ENCODE results near the gene GREB1.

The GREB1 gene

DNA sequence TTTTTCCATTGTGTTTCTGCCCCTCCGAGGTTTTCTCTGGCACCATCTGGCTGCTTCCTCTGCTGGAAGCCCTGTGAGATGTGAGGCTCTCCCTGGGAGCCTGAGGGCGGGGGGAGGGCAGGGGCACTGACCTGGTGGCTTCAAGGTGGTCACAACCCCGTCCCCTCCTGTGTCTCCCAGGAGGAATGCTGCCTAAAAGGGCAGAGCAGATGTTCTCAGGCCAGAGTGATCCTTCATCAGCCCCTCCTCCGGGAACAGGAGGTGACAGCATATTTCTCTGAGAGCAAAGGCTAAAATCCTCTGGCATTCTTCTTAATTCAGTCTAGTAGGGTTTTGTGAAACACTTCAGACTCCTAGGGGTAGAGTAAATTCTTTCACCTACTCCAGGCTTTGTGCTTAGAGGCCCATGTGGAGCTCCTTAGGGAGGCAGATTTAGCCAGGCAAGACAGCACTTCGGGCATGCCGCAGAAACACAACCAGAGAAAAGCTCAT, 18.3 kb upstream of the GREB1 start:
- no peak overlapping the region for H3K4me3 ChIP-seq (IDR thresholded peaks at IDR 0.05; ENCODE audit: insufficient read depth, low read depth, low read length)
- no peaks in the 10 kb centered on the region for H3K79me2 ChIP-seq (ENCODE audit: insufficient read depth, low read depth)
- no peak overlapping the region for H3K27ac ChIP-seq
- H3K4me2 ChIP-seq = no peak overlapping the region
- no peaks in the 10 kb centered on the region for H4K20me1 ChIP-seq (ENCODE audit: insufficient read depth)
- H3K9ac ChIP-seq = no peak overlapping the region
- TF ChIP-seq, protein P1, sequence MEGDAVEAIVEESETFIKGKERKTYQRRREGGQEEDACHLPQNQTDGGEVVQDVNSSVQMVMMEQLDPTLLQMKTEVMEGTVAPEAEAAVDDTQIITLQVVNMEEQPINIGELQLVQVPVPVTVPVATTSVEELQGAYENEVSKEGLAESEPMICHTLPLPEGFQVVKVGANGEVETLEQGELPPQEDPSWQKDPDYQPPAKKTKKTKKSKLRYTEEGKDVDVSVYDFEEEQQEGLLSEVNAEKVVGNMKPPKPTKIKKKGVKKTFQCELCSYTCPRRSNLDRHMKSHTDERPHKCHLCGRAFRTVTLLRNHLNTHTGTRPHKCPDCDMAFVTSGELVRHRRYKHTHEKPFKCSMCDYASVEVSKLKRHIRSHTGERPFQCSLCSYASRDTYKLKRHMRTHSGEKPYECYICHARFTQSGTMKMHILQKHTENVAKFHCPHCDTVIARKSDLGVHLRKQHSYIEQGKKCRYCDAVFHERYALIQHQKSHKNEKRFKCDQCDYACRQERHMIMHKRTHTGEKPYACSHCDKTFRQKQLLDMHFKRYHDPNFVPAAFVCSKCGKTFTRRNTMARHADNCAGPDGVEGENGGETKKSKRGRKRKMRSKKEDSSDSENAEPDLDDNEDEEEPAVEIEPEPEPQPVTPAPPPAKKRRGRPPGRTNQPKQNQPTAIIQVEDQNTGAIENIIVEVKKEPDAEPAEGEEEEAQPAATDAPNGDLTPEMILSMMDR (conservative IDR thresholded peaks at IDR 0.05; ENCODE audit: low read depth, low read length) = no peak
- peaks cover 3% of the 10 kb centered on the region for H3K4me1 ChIP-seq (ENCODE audit: low read depth, poor library complexity, severe bottlenecking)
- H2AFZ ChIP-seq (ENCODE audit: low read depth) = no peak overlapping the region
- no peaks in the 10 kb centered on the region for H3K36me3 ChIP-seq (ENCODE audit: insufficient read depth)
- no peaks in the 10 kb centered on the region for H3K27me3 ChIP-seq (ENCODE audit: insufficient read depth, low read depth)

DNA sequence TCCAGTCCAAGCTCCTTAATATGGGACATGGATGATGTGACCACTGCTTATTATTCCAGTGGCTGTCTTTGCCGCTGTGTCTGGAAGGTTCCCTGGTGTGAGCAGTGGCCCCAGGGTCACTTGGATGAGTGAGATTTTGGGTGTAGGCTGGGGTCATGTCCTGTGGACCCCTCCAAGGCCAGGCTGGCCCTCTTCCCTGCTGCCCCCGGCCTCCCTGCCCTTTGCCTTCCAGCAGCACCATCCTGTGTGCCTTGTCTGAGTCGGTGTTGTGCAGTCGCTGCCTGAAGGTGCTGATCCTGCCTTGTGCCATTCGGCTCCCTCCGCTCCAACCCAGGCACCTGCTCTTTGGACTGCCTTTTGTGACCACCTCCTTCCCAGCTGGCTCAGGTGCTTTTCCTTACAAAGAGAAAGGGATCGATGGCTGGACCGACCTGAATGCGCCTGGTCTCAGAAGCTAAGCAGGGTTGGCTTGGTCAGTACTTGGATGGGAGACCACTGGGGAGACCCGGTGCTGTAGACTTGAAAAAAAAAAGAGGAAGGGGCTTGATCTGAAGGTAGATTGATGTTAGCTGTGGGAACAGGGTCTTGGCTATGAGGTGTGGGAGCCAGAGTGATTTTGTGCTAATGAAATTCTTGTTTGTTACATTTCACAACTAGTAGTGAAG, 16.7 kb upstream of the GREB1 start:
- no peaks in the 10 kb centered on the region for H4K20me1 ChIP-seq (ENCODE audit: insufficient read depth)
- H3K4me2 ChIP-seq = no peak overlapping the region
- H2AFZ ChIP-seq (ENCODE audit: low read depth) = no peak overlapping the region
- no peak overlapping the region for H3K9ac ChIP-seq
- TF ChIP-seq, protein P1 (conservative IDR thresholded peaks at IDR 0.05; ENCODE audit: low read depth, low read length) = no peak
- no peak overlapping the region for H3K4me3 ChIP-seq (IDR thresholded peaks at IDR 0.05; ENCODE audit: insufficient read depth, low read depth, low read length)
- H3K27ac ChIP-seq = no peak overlapping the region
- H3K4me1 ChIP-seq (ENCODE audit: low read depth, poor library complexity, severe bottlenecking) = peaks cover 3% of the 10 kb centered on the region
- H3K27me3 ChIP-seq (ENCODE audit: insufficient read depth, low read depth) = no peaks in the 10 kb centered on the region
- no peaks in the 10 kb centered on the region for H3K36me3 ChIP-seq (ENCODE audit: insufficient read depth)
- H3K79me2 ChIP-seq (ENCODE audit: insufficient read depth, low read depth) = no peaks in the 10 kb centered on the region

DNA sequence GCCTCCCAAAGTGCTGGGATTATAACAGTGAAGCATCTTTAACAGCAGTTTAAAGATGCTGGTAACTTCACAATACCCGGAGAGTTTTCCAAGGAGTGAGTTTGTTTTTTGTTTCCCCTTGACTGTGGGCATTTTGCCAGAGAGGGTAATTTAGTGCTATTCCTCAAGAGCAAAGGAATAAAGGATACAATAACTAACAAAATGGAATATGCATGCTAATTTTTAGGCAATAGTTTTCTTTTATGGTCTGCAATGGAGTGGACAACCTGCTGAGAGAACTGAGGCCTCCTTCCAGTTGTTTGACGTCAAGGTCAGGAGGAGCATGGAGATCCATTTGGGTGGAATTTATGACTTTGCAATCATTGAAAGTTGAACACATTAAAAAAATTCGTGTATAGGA, 15.9 kb upstream of the GREB1 start:
- Histone ChIP-seq H3K4me2 (no peak overlapping the region), H3K9ac (no peak overlapping the region), H3K27me3 (ENCODE audit: insufficient read depth, low read depth) (no peaks in the 10 kb centered on the region), H3K4me3 (IDR thresholded peaks at IDR 0.05; ENCODE audit: insufficient read depth, low read depth, low read length) (no peak overlapping the region), H4K20me1 (ENCODE audit: insufficient read depth) (no peaks in the 10 kb centered on the region), H3K36me3 (ENCODE audit: insufficient read depth) (no peaks in the 10 kb centered on the region), H3K79me2 (ENCODE audit: insufficient read depth, low read depth) (no peaks in the 10 kb centered on the region), H2AFZ (ENCODE audit: low read depth) (no peak overlapping the region), H3K27ac (no peak overlapping the region), H3K4me1 (ENCODE audit: low read depth, poor library complexity, severe bottlenecking) (peaks cover 3% of the 10 kb centered on the region)
- TF ChIP-seq, protein P1 (conservative IDR thresholded peaks at IDR 0.05; ENCODE audit: low read depth, low read length) = no peak

DNA sequence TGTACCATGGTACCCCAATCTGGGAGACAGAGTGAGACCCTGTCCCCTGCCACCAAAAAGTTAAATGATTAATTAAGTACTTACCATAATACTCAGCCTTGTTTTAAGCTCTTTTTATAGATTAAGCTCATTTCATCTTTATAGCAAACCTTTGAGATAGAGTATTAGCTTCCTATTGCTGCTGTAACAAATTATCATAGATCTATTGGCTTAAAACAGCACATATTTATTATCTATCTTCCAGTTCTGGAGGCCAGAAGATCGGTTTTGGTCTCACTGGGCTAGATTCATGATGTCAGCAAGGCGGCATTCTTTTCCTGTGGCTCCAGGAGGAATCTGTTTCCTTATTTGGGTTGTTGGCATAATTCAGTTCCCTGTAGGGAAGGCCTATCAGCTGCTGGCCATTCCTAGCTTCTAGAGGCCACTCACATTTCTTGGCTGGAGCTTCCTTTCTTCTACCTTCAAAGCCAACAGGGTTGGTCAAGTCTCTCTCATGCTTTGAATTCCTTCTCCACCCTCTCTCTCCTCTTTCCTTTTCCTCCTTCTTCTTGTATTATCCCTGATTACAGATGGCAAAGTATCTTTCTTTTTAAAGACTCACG, 13.7 kb upstream of the GREB1 start:
- Histone ChIP-seq H3K27ac (no peak overlapping the region), H3K4me3 (IDR thresholded peaks at IDR 0.05; ENCODE audit: insufficient read depth, low read depth, low read length) (no peak overlapping the region), H4K20me1 (ENCODE audit: insufficient read depth) (no peaks in the 10 kb centered on the region), H3K79me2 (ENCODE audit: insufficient read depth, low read depth) (no peaks in the 10 kb centered on the region), H3K27me3 (ENCODE audit: insufficient read depth, low read depth) (no peaks in the 10 kb centered on the region), H3K9ac (no peak overlapping the region), H3K4me1 (ENCODE audit: low read depth, poor library complexity, severe bottlenecking) (peaks cover 3% of the 10 kb centered on the region), H3K36me3 (ENCODE audit: insufficient read depth) (no peaks in the 10 kb centered on the region), H3K4me2 (no peak overlapping the region), H2AFZ (ENCODE audit: low read depth) (no peak overlapping the region)
- TF ChIP-seq, protein P1 (conservative IDR thresholded peaks at IDR 0.05; ENCODE audit: low read depth, low read length) = no peak

Measured in KMS-11 (cell line).